Psoas muscle (tissue), 8 donors: ENCODE measurements around the gene SLC35D3. TPM values are rescaled to one million over a fixed set of nuclear protein-coding genes. Genes with fewer than 3 reads are reported as not detected.

Source experiments
- ATAC-seq, 4 donors: fragments of 200-7000 bp; cut with Tn5 transposase; one replicate each; pipeline ENCODE4 v1.9.1; 2020; ENCODE audit warnings: moderate library complexity in 3 of 4, mild to moderate bottlenecking in 2 of 4
- DNase-seq, 2 donors: peaks; one replicate each; pipeline ENCODE4 v3.0.0-alpha.2; 2020
- H3K27ac ChIP-seq: fragments of 200-600 bp; one replicate; pipeline ENCODE4 v1.8.0; 2022
- H3K27me3 ChIP-seq, 3 donors: fragments of 200-600 bp in 1 of 3; one replicate each; pipeline versions ENCODE4 v1.6.1 to v1.8.0; 2013 to 2022; ENCODE audit warnings: low read length in 2 of 3, mild to moderate bottlenecking in 2 of 3, moderate library complexity in 1 of 3; ENCODE audit not compliant: insufficient read depth in 3 of 3
- H3K36me3 ChIP-seq, 2 donors: fragments of 200-600 bp in 1 of 2; one replicate each; pipeline versions ENCODE4 v1.6.1 to v1.8.0; 2013 to 2022; ENCODE audit warnings: low read depth in 1 of 2, mild to moderate bottlenecking in 1 of 2, moderate library complexity in 1 of 2; ENCODE audit not compliant: insufficient read depth in 1 of 2
- H3K4me1 ChIP-seq: fragments of 200-600 bp; one replicate; pipeline ENCODE4 v1.8.0; 2022
- H3K4me3 ChIP-seq: fragments of 200-600 bp; one replicate; pipeline ENCODE4 v1.8.0; 2022; ENCODE audit warnings: mild to moderate bottlenecking
- H3K9me3 ChIP-seq: fragments of 200-600 bp; one replicate; pipeline ENCODE4 v1.8.0; 2022
- WGBS, 3 donors: extraction: QIAGEN DNeasy Blood & Tissue Kit; methylation state at CpG; one replicate each; pipeline versions ENCODE4 v1.1.6 to v1.1.7; 2013; 5-methylcytosine and 5-hydroxymethylcytosine counted together
- intact Hi-C, 2 donors: fragments of 100-400 bp; cut with DNase I; formaldehyde crosslinking; loops; one replicate each; pipeline versions ENCODE4 v1.11.0 to v1.14.2; 2022
- polyA plus RNA-seq, 3 donors: library from polyadenylated mRNA; stranded (reverse); fragments of 200-250 nt; gene quantifications; one replicate each; pipeline ENCODE4 v1.2.3, GENCODE V29; 2013
- total RNA-seq, 4 donors: library from RNA; stranded (reverse); fragmentation: NEBNext Ultra II Directional in 2 of 4; extraction: Animal tissue kit (Norgen Biotek cat#: 25700) in 2 of 4; gene quantifications; one replicate each; pipeline versions ENCODE4 v1.2.1 to v1.2.4, GENCODE V29; 2021 to 2023
- TF ChIP-seq, protein P1 (sequence below): fragments of 200-600 bp; IDR thresholded peaks from one replicate; pipeline ENCODE4 v1.8.0; 2022; ENCODE audit warnings: antibody characterized with exemption
- donor health status: healthy with polysubstance abuse.
- donor health status: DM: no; HTN: no; CAD: no; lungs with moderate emphysema.
- donor health status: Bipolar disorder and iron deficiency.
- donor health status: healthy.
- donor health status: DM: yes; HTN: yes; CAD: no.
- donor health status: DM: no; HTN: no; CAD: no.
- donor health status: DM: no; HTN: no; CAD: no.
- donor health status: DM: yes; HTN: yes; CAD: no.

SLC35D3 gene
- total and polyA plus RNA-seq, 7 donors, result not detected

DNA sequence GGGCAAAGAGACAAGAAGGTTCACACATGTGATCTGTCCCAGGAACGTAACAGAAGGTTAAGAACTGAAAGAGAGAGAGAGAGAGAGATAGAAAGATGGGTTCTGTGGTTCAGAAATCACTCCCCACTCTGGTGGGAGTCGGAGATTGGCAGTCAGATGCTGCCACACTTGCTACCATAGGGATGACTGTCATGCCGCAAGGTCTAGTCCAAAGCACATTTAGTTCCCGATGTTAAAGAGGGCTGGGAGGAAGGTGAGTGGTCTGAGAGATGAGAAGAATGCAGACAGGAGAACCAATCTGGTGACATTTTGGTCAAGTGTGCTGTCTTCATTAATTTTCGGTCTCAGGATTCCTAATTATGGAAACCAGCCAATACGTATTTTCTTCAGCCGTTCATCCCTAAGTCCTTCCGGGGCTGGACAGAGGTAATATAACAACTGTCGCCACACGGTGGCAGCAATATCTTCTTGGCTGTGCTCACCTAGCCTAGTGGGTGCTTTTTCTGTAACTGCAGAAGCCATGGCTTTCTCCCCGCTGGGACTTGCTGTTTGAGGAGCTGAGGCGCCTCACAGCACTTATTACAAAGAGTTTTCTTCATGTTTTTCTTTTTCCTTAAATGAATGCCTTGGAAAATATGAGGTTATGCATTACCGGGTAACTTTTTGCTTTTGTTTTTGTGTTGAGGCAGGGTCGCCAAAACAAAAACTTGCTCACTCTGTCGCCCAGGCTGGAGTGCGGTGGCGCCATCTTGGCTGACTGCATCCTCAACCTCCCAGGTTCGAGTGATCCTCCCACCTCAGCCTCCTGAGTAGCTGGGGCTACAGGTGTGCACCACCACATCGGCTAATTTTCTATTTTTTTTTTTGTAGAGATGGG is 46.0 kb downstream of the SLC35D3 start:
- intact Hi-C loops, result no loop called here
- TF ChIP-seq, protein P1, sequence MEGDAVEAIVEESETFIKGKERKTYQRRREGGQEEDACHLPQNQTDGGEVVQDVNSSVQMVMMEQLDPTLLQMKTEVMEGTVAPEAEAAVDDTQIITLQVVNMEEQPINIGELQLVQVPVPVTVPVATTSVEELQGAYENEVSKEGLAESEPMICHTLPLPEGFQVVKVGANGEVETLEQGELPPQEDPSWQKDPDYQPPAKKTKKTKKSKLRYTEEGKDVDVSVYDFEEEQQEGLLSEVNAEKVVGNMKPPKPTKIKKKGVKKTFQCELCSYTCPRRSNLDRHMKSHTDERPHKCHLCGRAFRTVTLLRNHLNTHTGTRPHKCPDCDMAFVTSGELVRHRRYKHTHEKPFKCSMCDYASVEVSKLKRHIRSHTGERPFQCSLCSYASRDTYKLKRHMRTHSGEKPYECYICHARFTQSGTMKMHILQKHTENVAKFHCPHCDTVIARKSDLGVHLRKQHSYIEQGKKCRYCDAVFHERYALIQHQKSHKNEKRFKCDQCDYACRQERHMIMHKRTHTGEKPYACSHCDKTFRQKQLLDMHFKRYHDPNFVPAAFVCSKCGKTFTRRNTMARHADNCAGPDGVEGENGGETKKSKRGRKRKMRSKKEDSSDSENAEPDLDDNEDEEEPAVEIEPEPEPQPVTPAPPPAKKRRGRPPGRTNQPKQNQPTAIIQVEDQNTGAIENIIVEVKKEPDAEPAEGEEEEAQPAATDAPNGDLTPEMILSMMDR, result peak; percentile 54
- peak; percentile 64 to 86 (median 76) for ATAC-seq
- Histone ChIP-seq H3K9me3 (no peaks in the 10 kb centered on the region), H3K36me3 (no peaks in the 10 kb centered on the region), H3K4me3 (no peak overlapping the region), H3K27me3 (no peaks in the 10 kb centered on the region), H3K4me1 (no peaks in the 10 kb centered on the region), H3K27ac (no peak overlapping the region)
- peak; percentile 37 to 68 for DNase-seq
- WGBS, 3 donors, result 52 to 57% (median 56%) methylated on average over 19 of the region's 19 CpGs

DNA sequence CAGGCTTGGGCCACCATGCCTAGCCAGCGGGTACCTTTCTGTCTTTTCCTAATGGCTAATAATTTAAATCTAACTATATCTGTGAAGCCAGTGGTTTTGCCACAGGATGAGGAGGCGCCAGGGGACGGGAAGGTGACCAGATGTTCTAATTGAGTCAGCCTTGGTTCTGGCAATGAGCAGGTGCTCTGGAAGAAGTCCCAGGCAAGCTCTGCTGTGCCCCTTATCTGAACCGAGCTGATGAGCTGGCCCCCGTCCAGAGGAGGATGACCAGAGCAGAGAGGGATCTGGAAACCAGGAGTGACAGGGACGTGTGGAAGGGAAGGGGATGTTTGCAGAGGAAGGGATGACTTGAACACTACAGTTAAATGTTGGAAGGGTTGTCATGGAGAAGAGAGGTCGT is 46.7 kb downstream of the SLC35D3 start:
- H3K27me3 ChIP-seq, result no peaks in the 10 kb centered on the region
- no peaks in the 10 kb centered on the region for H3K9me3 ChIP-seq
- no peaks in the 10 kb centered on the region for H3K4me1 ChIP-seq
- no peak overlapping the region for H3K27ac ChIP-seq
- TF ChIP-seq, protein P1, result no peak
- H3K4me3 ChIP-seq, result no peak overlapping the region
- DNase-seq (no peak), ATAC-seq (no peak)
- no peaks in the 10 kb centered on the region for H3K36me3 ChIP-seq
- intact Hi-C loops, result no loop called here
- whole genome bisulfite sequencing, 3 donors, result 39 to 42% (median 42%) methylated on average over 7 of the region's 7 CpGs

DNA sequence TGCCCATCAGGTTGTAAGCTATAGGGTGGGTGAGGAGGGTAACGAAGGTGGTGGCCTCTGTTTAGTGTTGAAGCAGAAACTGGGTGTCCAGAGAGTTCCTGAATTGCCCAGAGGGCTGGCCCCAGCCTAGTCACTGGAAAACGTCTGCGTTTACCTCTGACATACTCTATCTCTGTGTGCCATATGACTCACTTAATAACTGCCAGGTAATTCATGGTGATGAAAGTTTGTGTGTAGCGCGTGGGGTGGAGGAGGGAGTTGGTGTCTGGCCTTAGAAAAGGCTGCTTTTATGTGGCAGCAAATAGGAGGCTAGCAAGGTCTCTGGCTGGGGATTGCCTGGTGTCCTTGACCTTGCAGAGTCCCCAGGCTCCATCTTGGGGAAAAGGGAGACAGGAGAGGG is 47.3 kb downstream of the SLC35D3 start:
- 85 to 87% (median 87%) methylated on average over 5 of the region's 5 CpGs for WGBS, 3 donors
- Histone ChIP-seq H3K4me1 (no peaks in the 10 kb centered on the region), H3K27ac (no peak overlapping the region), H3K36me3 (no peaks in the 10 kb centered on the region), H3K9me3 (no peaks in the 10 kb centered on the region), H3K4me3 (no peak overlapping the region), H3K27me3 (no peaks in the 10 kb centered on the region)
- DNase-seq (no peak), ATAC-seq (no peak)
- TF ChIP-seq, protein P1, result no peak
- intact Hi-C loops, result no loop called here

DNA sequence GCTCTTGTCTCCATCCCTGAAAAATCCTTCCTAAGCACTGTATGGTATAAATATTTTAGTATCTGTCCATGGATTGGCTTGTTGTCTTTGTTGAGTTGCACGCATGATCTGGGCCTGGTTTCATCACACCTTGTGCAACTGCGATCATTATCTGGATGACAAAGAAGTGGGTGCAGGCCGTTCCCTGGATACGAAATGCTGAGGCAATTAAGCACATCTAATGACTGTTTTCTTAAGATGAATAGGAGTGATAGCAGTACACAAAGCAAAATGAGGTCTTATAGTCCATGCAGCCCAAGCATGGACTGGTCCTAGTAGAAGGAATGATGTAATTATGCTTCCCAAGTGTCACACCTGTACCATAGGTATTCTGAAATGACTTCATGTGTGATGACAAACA is 47.8 kb downstream of the SLC35D3 start:
- ATAC-seq (no peak), DNase-seq (no peak)
- no peaks in the 10 kb centered on the region for H3K36me3 ChIP-seq
- H3K27ac ChIP-seq, result no peak overlapping the region
- H3K9me3 ChIP-seq, result no peaks in the 10 kb centered on the region
- no peaks in the 10 kb centered on the region for H3K4me1 ChIP-seq
- intact Hi-C loops, result loop anchor here in 1 of 2 donors (5.0 kb wide), 1 partner anchor 672 kb away; no protein-coding TSS in a partner anchor
- 93% methylated on average over 4 of the region's 4 CpGs for WGBS, 3 donors
- no peaks in the 10 kb centered on the region for H3K27me3 ChIP-seq
- TF ChIP-seq, protein P1, result no peak
- no peak overlapping the region for H3K4me3 ChIP-seq
